ENCODE results near the gene MUC15. TPM values are rescaled to one million over a fixed set of nuclear protein-coding genes. Genes with fewer than 3 reads are reported as not detected.

The MUC15 gene
- total and polyA plus RNA-seq, 2 experiments from 2014 or later: not detected

DNA sequence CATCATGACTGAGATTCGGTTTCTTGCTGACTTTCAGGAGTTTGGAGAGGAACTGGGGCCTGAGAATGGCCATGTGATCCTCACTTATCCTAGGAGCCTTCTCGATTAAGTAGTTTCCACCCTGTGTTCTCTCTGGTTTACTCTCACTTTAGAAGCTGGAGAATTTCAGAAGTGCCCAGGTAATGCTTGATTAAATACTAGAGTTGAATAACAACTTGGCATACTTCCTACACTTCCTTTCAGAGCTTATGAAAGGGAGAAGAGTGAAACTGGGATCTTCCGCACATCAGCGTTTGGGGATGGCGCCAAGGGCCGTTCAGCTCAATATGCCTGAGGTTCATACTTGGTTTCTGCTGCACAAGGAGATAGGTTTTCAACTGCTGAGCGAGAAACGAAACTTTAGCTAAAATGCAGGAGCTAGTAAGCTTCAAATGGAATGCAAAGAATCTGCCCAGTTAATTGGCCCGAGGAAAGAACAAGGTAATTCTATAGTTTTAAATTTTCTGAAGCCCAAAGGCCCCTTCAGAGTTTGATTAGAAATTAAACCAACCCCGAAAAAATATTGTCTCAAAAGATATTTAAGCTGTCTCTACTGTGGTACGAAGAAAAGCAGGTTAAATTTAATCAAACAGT, 823 bp upstream of the MUC15 start:
- no peaks in the 10 kb centered on the region for H3K9me2 ChIP-seq (ENCODE audit: insufficient read depth)
- 0 out of 2 replicates have a peak overlapping the region, but pooled peaks have one; percentile 39 for H3K27ac ChIP-seq (ENCODE audit: low read depth)
- H3K36me3 ChIP-seq (ENCODE audit: insufficient read depth): no peaks in the 10 kb centered on the region
- 0 out of 2 replicates have a peak overlapping the region, but pooled peaks have one; percentile 45 for H3K4me2 ChIP-seq
- H4K20me1 ChIP-seq (replicated peaks; ENCODE audit: insufficient read depth): no peaks in the 10 kb centered on the region
- H3K36me3 Mint-ChIP-seq (ENCODE audit: low read depth): no peaks in the 10 kb centered on the region
- H3K27me3 ChIP-seq (ENCODE audit: insufficient read depth): no peaks in the 10 kb centered on the region
- peak; percentile 35 for ATAC-seq
- H3K4me1 ChIP-seq (ENCODE audit: insufficient read depth): peaks cover 12% of the 10 kb centered on the region
- TF ChIP-seq, protein P1, sequence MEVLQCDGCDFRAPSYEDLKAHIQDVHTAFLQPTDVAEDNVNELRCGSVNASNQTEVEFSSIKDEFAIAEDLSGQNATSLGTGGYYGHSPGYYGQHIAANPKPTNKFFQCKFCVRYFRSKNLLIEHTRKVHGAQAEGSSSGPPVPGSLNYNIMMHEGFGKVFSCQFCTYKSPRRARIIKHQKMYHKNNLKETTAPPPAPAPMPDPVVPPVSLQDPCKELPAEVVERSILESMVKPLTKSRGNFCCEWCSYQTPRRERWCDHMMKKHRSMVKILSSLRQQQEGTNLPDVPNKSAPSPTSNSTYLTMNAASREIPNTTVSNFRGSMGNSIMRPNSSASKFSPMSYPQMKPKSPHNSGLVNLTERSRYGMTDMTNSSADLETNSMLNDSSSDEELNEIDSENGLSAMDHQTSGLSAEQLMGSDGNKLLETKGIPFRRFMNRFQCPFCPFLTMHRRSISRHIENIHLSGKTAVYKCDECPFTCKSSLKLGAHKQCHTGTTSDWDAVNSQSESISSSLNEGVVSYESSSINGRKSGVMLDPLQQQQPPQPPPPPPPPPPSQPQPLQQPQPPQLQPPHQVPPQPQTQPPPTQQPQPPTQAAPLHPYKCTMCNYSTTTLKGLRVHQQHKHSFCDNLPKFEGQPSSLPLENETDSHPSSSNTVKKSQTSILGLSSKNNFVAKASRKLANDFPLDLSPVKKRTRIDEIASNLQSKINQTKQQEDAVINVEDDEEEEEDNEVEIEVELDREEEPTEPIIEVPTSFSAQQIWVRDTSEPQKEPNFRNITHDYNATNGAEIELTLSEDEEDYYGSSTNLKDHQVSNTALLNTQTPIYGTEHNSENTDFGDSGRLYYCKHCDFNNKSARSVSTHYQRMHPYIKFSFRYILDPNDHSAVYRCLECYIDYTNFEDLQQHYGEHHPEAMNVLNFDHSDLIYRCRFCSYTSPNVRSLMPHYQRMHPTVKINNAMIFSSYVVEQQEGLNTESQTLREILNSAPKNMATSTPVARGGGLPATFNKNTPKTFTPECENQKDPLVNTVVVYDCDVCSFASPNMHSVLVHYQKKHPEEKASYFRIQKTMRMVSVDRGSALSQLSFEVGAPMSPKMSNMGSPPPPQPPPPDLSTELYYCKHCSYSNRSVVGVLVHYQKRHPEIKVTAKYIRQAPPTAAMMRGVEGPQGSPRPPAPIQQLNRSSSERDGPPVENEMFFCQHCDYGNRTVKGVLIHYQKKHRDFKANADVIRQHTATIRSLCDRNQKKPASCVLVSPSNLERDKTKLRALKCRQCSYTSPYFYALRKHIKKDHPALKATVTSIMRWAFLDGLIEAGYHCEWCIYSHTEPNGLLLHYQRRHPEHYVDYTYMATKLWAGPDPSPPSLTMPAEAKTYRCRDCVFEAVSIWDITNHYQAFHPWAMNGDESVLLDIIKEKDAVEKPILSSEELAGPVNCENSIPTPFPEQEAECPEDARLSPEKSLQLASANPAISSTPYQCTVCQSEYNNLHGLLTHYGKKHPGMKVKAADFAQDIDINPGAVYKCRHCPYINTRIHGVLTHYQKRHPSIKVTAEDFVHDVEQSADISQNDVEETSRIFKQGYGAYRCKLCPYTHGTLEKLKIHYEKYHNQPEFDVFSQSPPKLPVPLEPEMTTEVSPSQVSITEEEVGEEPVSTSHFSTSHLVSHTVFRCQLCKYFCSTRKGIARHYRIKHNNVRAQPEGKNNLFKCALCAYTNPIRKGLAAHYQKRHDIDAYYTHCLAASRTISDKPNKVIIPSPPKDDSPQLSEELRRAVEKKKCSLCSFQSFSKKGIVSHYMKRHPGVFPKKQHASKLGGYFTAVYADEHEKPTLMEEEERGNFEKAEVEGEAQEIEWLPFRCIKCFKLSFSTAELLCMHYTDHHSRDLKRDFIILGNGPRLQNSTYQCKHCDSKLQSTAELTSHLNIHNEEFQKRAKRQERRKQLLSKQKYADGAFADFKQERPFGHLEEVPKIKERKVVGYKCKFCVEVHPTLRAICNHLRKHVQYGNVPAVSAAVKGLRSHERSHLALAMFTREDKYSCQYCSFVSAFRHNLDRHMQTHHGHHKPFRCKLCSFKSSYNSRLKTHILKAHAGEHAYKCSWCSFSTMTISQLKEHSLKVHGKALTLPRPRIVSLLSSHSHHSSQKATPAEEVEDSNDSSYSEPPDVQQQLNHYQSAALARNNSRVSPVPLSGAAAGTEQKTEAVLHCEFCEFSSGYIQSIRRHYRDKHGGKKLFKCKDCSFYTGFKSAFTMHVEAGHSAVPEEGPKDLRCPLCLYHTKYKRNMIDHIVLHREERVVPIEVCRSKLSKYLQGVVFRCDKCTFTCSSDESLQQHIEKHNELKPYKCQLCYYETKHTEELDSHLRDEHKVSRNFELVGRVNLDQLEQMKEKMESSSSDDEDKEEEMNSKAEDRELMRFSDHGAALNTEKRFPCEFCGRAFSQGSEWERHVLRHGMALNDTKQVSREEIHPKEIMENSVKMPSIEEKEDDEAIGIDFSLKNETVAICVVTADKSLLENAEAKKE (CRISPR knock-in tag; IDR thresholded peaks at IDR 0.05): no peak
- TF ChIP-seq NANOG (IDR thresholded peaks at IDR 0.05; ENCODE audit: borderline replicate concordance): no peak
- no peak for TF ChIP-seq STAT1 (IDR thresholded peaks at IDR 0.05; ENCODE audit: unreplicated experiment)
- TF ChIP-seq JUNB (IDR thresholded peaks at IDR 0.05; ENCODE audit: unreplicated experiment): no peak
- no peak for TF ChIP-seq EZH2phosphoT487 (IDR thresholded peaks at IDR 0.05; ENCODE audit: unreplicated experiment)
- TF ChIP-seq REST (IDR thresholded peaks at IDR 0.05; ENCODE audit: unreplicated experiment): no peak
- no peak for TF ChIP-seq ZNF331 (CRISPR knock-in tag; IDR thresholded peaks at IDR 0.05; ENCODE audit: low read depth)
- TF ChIP-seq ZNF114 (CRISPR knock-in tag; IDR thresholded peaks at IDR 0.05): no peak
- no peak for TF ChIP-seq EZH2 (IDR thresholded peaks at IDR 0.05; ENCODE audit: low read depth, unreplicated experiment)
- no peak for TF ChIP-seq POLR2AphosphoS5 (IDR thresholded peaks at IDR 0.05; ENCODE audit: low read depth)
- no peak for TF ChIP-seq CTCF (conservative IDR thresholded peaks at IDR 0.05; ENCODE audit: low read depth in 2 of 2)
- TF ChIP-seq, protein P2, sequence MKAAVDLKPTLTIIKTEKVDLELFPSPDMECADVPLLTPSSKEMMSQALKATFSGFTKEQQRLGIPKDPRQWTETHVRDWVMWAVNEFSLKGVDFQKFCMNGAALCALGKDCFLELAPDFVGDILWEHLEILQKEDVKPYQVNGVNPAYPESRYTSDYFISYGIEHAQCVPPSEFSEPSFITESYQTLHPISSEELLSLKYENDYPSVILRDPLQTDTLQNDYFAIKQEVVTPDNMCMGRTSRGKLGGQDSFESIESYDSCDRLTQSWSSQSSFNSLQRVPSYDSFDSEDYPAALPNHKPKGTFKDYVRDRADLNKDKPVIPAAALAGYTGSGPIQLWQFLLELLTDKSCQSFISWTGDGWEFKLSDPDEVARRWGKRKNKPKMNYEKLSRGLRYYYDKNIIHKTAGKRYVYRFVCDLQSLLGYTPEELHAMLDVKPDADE (IDR thresholded peaks at IDR 0.05): no peak
- no peak for TF ChIP-seq CREB1 (CRISPR knock-in tag; IDR thresholded peaks at IDR 0.05; ENCODE audit: low read depth)
- DNase-seq (ENCODE audit: low spot score): peak; percentile 52
- peaks cover 18% of the 10 kb centered on the region for H3K4me1 Mint-ChIP-seq
- no peak overlapping the region for H3K4me3 ChIP-seq
- peak overlapping the region; percentile 94 for H3K27ac Mint-ChIP-seq
- H2AFZ ChIP-seq: peak overlapping the region; percentile 67; the same call in 1 of the 2 replicates
- H3K27me3 Mint-ChIP-seq (ENCODE audit: insufficient read depth, low read depth, poor library complexity): no peaks in the 10 kb centered on the region
- H3F3A ChIP-seq (replicated peaks; ENCODE audit: low read depth): no peaks in the 10 kb centered on the region
- no peaks in the 10 kb centered on the region for H3K79me2 ChIP-seq (replicated peaks; ENCODE audit: insufficient read depth)
- no peak overlapping the region for H3K4me3 Mint-ChIP-seq
- no peaks in the 10 kb centered on the region for H3K9me3 Mint-ChIP-seq

Measured in GM23338 (cell line).